ENCODE data around the gene TTC21A.

Gene TTC21A

GRCh38 chr3:39118931-39119660, 11.6 kb downstream of the TTC21A start:
- DNase-seq: no peak

GRCh38 chr3:39121621-39122020, 14.1 kb downstream of the TTC21A start:
- no peak for DNase-seq

- no peak for DNase-seq
Measured at GRCh38 chr3:39122813-39123212, 15.3 kb downstream of the TTC21A start.

GRCh38 chr3:39124876-39125840, 17.7 kb downstream of the TTC21A start:
- no peak for DNase-seq

- DNase-seq: no peak
Measured at GRCh38 chr3:39125841-39126500, 18.5 kb downstream of the TTC21A start.

GRCh38 chr3:39126532-39127071, 19.1 kb downstream of the TTC21A start:
- no peak for DNase-seq

- no peak for DNase-seq
Measured at GRCh38 chr3:39127269-39127907, 19.9 kb downstream of the TTC21A start.

GRCh38 chr3:39127908-39128304, 20.4 kb downstream of the TTC21A start:
- DNase-seq: no peak

GRCh38 chr3:39128951-39129350, 21.5 kb downstream of the TTC21A start:
- DNase-seq: no peak

GRCh38 chr3:39130026-39130425, 22.5 kb downstream of the TTC21A start:
- DNase-seq: no peak

- no peak for DNase-seq
Measured at GRCh38 chr3:39130693-39131265, 23.3 kb downstream of the TTC21A start.

- DNase-seq: no peak
Measured at GRCh38 chr3:39132096-39133092, 24.9 kb downstream of the TTC21A start.

GRCh38 chr3:39133093-39133490, 25.6 kb downstream of the TTC21A start:
- DNase-seq: no peak

- no peak for DNase-seq
Measured at GRCh38 chr3:39133822-39134221, 26.3 kb downstream of the TTC21A start.

- DNase-seq: no peak
Measured at GRCh38 chr3:39134305-39134704, 26.8 kb downstream of the TTC21A start.

- DNase-seq: no peak
Measured at GRCh38 chr3:39135170-39135805, 27.8 kb downstream of the TTC21A start.

GRCh38 chr3:39136533-39137434, 29.3 kb downstream of the TTC21A start:
- DNase-seq: no peak

- no peak for DNase-seq
Measured at GRCh38 chr3:39137435-39137936, 30.0 kb downstream of the TTC21A start.

All from NCI-H345 (cell line).